CD14-positive monocyte (primary cell): Measurements from ENCODE around the gene PRSS16. TPM values are rescaled to one million over a fixed set of nuclear protein-coding genes. Genes with fewer than 3 reads are reported as not detected.
A peak's percentile ranks its signal among the peaks of the same experiment; 100 is the strongest.

ENCODE experiments used
- DNase-seq, 3 donors: peaks; one replicate each; pipeline ENCODE4 v3.0.0-alpha.2; 2011 to 2022
- H2AFZ ChIP-seq: 2 replicates; pipeline ENCODE4 v1.6.0; 2012; ENCODE audit warnings: mild to moderate bottlenecking, low read depth, low read length, inconsistent platforms; ENCODE audit not compliant: insufficient read depth, poor library complexity, severe bottlenecking
- H3K27ac ChIP-seq, 2 donors: 1 replicate in 1 of 2; 2 replicates in 1 of 2; pipeline ENCODE4 v1.5.1; 2012 to 2013; ENCODE audit warnings: low read length in 2 of 2, control low read depth in 1 of 2, inconsistent platforms in 1 of 2, low read depth in 1 of 2, mild to moderate bottlenecking in 1 of 2
- H3K27me3 ChIP-seq, 2 donors: one replicate each; pipeline versions ENCODE4 v1.6.0 to v1.6.1; 2011 to 2013; ENCODE audit warnings: low read length in 2 of 2; ENCODE audit not compliant: control insufficient read depth in 2 of 2, insufficient read depth in 2 of 2
- H3K36me3 ChIP-seq, 2 donors: replicated peaks in 1 of 2; 1 replicate in 1 of 2; 2 replicates in 1 of 2; pipeline versions ENCODE4 v1.5.1 to v1.6.1; 2012 to 2013; ENCODE audit warnings: low read length in 2 of 2, control low read depth in 1 of 2, inconsistent platforms in 1 of 2, mild to moderate bottlenecking in 1 of 2; ENCODE audit not compliant: insufficient read depth in 2 of 2, control insufficient read depth in 1 of 2
- H3K4me1 ChIP-seq, 2 donors: 1 replicate in 1 of 2; 2 replicates in 1 of 2; pipeline versions ENCODE4 v1.5.1 to v1.6.1; 2012 to 2013; ENCODE audit warnings: low read length in 2 of 2, control low read depth in 1 of 2, inconsistent platforms in 1 of 2, mild to moderate bottlenecking in 1 of 2, moderate library complexity in 1 of 2; ENCODE audit not compliant: insufficient read depth in 2 of 2, control insufficient read depth in 1 of 2
- H3K4me2 ChIP-seq: replicated peaks from 2 replicates; pipeline ENCODE3; 2012; ENCODE audit warnings: low read length, moderate library complexity, mild to moderate bottlenecking; ENCODE audit not compliant: poor library complexity, severe bottlenecking; ENCODE audit errors: extremely low read depth
- H3K4me3 ChIP-seq, 3 experiments: fragments of 200-600 bp in 1 of 3; sonication (generic) in 1 of 3; replicated peaks in 1 of 3; 1 replicate in 2 of 3; 2 replicates in 1 of 3; pipeline ENCODE4 v1.5.1; 2011 to 2013; ENCODE audit warnings: low read length in 3 of 3, mild to moderate bottlenecking in 3 of 3, control low read depth in 2 of 3, low read depth in 2 of 3, inconsistent platforms in 1 of 3, moderate library complexity in 1 of 3
- H3K79me2 ChIP-seq: 2 replicates; pipeline ENCODE4 v1.6.0; 2012; ENCODE audit warnings: mild to moderate bottlenecking, control low read depth, inconsistent platforms, low read length, moderate library complexity; ENCODE audit not compliant: insufficient read depth
- H3K9ac ChIP-seq: 2 replicates; pipeline ENCODE4 v1.6.0; 2017; ENCODE audit warnings: low read length, mild to moderate bottlenecking; ENCODE audit not compliant: insufficient read depth, poor library complexity, severe bottlenecking
- H3K9me3 ChIP-seq, 2 donors: replicated peaks in 1 of 2; 1 replicate in 1 of 2; 2 replicates in 1 of 2; pipeline versions ENCODE4 v1.5.1 to v1.6.1; 2012 to 2013; ENCODE audit warnings: low read length in 2 of 2, control low read depth in 1 of 2; ENCODE audit not compliant: control insufficient read depth in 1 of 2, insufficient read depth in 1 of 2
- H4K20me1 ChIP-seq: 2 replicates; pipeline ENCODE4 v1.6.0; 2012; ENCODE audit warnings: mild to moderate bottlenecking, low read length, control low read depth, moderate library complexity; ENCODE audit not compliant: insufficient read depth
- H3K27ac Mint-ChIP-seq, 7 donors: one replicate each; pipeline ENCODE4 v1.8.0; 2020; ENCODE audit warnings: mild to moderate bottlenecking in 7 of 7, mixed read lengths in 7 of 7, moderate library complexity in 6 of 7, inconsistent platforms in 2 of 7
- H3K27me3 Mint-ChIP-seq, 3 donors: one replicate each; pipeline ENCODE4 v1.8.0; 2021 to 2022; ENCODE audit warnings: low read depth in 3 of 3, mild to moderate bottlenecking in 3 of 3, mixed read lengths in 3 of 3, moderate library complexity in 3 of 3, inconsistent platforms in 1 of 3
- H3K36me3 Mint-ChIP-seq, 2 donors: one replicate each; pipeline ENCODE4 v1.8.0; 2020; ENCODE audit warnings: mixed read lengths in 2 of 2, inconsistent platforms in 1 of 2, mild to moderate bottlenecking in 1 of 2
- H3K4me1 Mint-ChIP-seq: one replicate; pipeline ENCODE4 v1.8.0; 2020; ENCODE audit warnings: mild to moderate bottlenecking, mixed read lengths
- H3K4me3 Mint-ChIP-seq, 2 donors: one replicate each; pipeline ENCODE4 v1.8.0; 2020; ENCODE audit warnings: mild to moderate bottlenecking in 2 of 2, mixed read lengths in 2 of 2, moderate library complexity in 1 of 2
- H3K9me3 Mint-ChIP-seq, 7 donors: one replicate each; pipeline ENCODE4 v1.8.0; 2020 to 2022; ENCODE audit warnings: mixed read lengths in 7 of 7, mild to moderate bottlenecking in 6 of 7, moderate library complexity in 6 of 7, inconsistent platforms in 2 of 7
- WGBS: methylation state at CpG from one replicate; pipeline ENCODE4 v1.1.5; 2013; ENCODE audit warnings: missing lambda C conversion rate; ENCODE audit not compliant: insufficient coverage; 5-methylcytosine and 5-hydroxymethylcytosine counted together
- intact Hi-C, 2 donors: fragments of 100-400 bp; cut with micrococcal nuclease; formaldehyde crosslinking; loops; one replicate each; pipeline versions ENCODE4 v1.15.0 to v1.15.1; 2023
- polyA plus RNA-seq, 3 donors: library from polyadenylated mRNA; depleted of rRNA in 1 of 3; unstranded in 2 of 3; stranded (reverse) in 1 of 3; fragments of 300-500 nt in 2 of 3; fragments of >200 nt in 1 of 3; fragmentation: Illumina TruSeq in 2 of 3; gene quantifications; 1 replicate in 2 of 3; 2 replicates in 1 of 3; pipeline ENCODE4 v1.2.3, GENCODE V29; 2012 to 2021
- TF ChIP-seq, protein P1 (sequence below): fragments of 200-600 bp; IDR thresholded peaks from one replicate; pipeline ENCODE4 v1.8.0; 2022; ENCODE audit warnings: antibody characterized with exemption, mild to moderate bottlenecking

PRSS16 gene
- polyA plus RNA-seq, 3 donors, result not detected

DNA sequence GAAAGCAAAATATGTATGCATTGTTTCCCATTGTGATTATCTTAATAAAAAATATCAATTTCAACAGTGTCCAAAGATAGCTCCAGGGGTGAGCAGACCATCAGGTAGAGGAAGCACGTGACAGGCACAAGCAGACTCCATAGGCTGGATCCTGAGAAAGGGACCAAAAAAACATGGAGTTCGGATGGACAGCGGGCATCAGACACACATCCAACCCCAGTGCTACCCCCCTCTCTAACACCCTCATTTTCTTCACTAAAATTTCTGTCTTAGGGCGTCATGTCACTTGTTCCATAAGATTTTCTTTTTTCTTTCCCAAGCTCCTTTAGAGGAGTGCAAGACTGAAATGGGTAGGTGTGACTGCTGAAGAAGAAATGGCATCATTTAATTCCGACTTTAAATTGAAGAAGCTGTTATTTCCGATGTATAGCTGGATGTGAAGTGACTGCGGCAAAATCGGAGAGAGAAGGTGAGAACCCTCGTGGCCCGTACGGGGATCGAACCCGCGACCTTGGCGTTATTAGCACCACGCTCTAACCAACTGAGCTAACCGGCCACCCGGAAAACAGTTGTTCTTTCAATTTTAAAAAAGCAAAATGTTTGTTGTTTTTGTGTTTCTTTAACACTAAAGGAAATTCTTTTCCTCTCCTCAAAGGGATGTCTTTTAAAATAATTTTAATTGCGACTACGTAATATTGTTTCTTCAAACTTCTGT, 10.3 kb upstream of the PRSS16 start:
- peaks cover 10% of the 10 kb centered on the region for H3K4me1 Mint-ChIP-seq
- TF ChIP-seq, protein P1, sequence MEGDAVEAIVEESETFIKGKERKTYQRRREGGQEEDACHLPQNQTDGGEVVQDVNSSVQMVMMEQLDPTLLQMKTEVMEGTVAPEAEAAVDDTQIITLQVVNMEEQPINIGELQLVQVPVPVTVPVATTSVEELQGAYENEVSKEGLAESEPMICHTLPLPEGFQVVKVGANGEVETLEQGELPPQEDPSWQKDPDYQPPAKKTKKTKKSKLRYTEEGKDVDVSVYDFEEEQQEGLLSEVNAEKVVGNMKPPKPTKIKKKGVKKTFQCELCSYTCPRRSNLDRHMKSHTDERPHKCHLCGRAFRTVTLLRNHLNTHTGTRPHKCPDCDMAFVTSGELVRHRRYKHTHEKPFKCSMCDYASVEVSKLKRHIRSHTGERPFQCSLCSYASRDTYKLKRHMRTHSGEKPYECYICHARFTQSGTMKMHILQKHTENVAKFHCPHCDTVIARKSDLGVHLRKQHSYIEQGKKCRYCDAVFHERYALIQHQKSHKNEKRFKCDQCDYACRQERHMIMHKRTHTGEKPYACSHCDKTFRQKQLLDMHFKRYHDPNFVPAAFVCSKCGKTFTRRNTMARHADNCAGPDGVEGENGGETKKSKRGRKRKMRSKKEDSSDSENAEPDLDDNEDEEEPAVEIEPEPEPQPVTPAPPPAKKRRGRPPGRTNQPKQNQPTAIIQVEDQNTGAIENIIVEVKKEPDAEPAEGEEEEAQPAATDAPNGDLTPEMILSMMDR, result no peak
- Histone ChIP-seq H3K36me3 (no peaks in the 10 kb centered on the region), H3K9ac (no peak overlapping the region), H3K4me1 (no peaks in the 10 kb centered on the region), H3K4me3 (no peak overlapping the region), H3K27ac (no peak overlapping the region), H3K79me2 (no peaks in the 10 kb centered on the region), H2AFZ (no peak overlapping the region), H3K27me3 (peaks cover 61 to 75% of the 10 kb centered on the region in 2 donors), H3K9me3 (peaks cover 17 to 47% of the 10 kb centered on the region in 2 donors), H4K20me1 (no peaks in the 10 kb centered on the region), H3K4me2 (no peak overlapping the region)
- 13% methylated on average over 10 of the region's 20 CpGs for WGBS
- no peak overlapping the region for H3K27ac Mint-ChIP-seq
- intact Hi-C loops, result no loop called here
- DNase-seq, result no peak
- H3K36me3 Mint-ChIP-seq, result peaks cover 0 to 10% of the 10 kb centered on the region in 2 donors
- H3K27me3 Mint-ChIP-seq, result peaks cover 64 to 78% (median 72%) of the 10 kb centered on the region in 3 donors
- H3K4me3 Mint-ChIP-seq, result peak overlapping the region in 1 of 2 donors; percentile 32
- H3K9me3 Mint-ChIP-seq, result peaks cover 8 to 48% (median 35%) of the 10 kb centered on the region in 7 donors

DNA sequence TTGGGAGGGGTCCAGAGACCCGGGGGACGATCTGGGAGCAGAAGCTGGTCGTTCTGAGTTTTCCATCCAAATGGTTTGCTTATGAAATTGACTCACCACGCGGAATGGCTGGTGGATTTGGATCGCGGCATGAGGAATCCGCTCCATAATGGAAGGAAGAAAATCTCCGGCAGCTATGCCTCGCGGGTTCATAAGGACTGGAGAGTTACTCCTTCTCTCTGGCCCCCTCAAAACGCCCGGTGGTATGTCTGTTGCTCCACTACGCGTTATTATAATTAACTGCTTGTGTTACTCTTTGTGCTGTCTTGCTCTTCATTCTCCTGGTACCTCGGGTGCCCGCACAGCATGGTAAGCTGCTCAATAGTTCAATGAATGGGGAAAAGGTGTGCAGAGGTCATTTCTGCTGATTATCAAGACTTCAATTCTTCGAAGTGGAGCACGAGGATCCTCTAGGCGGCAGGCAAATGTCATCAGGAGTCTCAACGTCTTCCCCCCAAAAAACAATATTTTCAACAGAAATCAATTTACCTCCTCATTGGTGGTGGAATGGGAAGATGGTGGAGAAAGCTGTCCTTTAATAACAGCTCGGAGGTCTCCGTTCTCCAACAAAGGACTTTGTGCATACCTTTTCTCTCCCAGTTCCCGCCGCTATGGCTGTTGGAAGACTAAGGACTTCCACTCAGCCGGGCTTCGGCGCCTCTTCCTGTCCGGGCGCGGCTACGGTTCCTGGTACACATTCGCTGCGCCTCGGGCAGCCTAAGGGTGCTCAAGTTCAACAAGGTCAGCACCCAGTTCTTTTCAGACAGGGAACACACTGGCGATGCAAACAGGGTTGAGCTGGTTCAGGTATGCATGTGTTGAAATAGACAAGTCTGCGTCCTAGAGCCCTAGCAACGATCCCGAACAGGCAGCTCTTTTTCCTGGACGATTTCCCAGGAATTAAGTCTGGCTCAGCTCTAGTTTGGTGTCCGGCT, 9.2 kb upstream of the PRSS16 start:
- no peaks in the 10 kb centered on the region for H3K4me1 ChIP-seq
- H3K4me3 ChIP-seq, result no peak overlapping the region
- Mint-ChIP-seq H3K27me3 (peaks cover 68 to 80% (median 70%) of the 10 kb centered on the region in 3 donors), H3K9me3 (peaks cover 10 to 50% (median 36%) of the 10 kb centered on the region in 7 donors), H3K27ac (no peak overlapping the region), H3K4me3 (peak overlapping the region in 1 of 2 donors; percentile 75), H3K36me3 (peaks cover 0 to 10% of the 10 kb centered on the region in 2 donors), H3K4me1 (peaks cover 10% of the 10 kb centered on the region)
- TF ChIP-seq, protein P1, result no peak
- DNase-seq, result no peak
- whole genome bisulfite sequencing, result 4% methylated on average over 35 of the region's 41 CpGs
- H2AFZ ChIP-seq, result no peak overlapping the region
- H3K79me2 ChIP-seq, result no peaks in the 10 kb centered on the region
- no peaks in the 10 kb centered on the region for H3K36me3 ChIP-seq
- peaks cover 19 to 47% of the 10 kb centered on the region in 2 donors for H3K9me3 ChIP-seq
- intact Hi-C loops, result no loop called here
- H4K20me1 ChIP-seq, result no peaks in the 10 kb centered on the region
- peaks cover 63 to 72% of the 10 kb centered on the region in 2 donors for H3K27me3 ChIP-seq
- H3K4me2 ChIP-seq, result no peak overlapping the region
- no peak overlapping the region for H3K9ac ChIP-seq
- no peak overlapping the region for H3K27ac ChIP-seq
